ENCODE measurements around the gene SLC6A11. TPM values are rescaled to one million over a fixed set of nuclear protein-coding genes. Genes with fewer than 3 reads are reported as not detected.

The SLC6A11 gene
- total and polyA plus RNA-seq, 2 donors (not counting 1 experiment from before 2014, with no cell fraction given), result not detected

GRCh38 chr3:10889206-10889960 is 73.4 kb downstream of the SLC6A11 start:
- WGBS (ENCODE audit: insufficient coverage), result no CpG with 5 or more reads among the region's 2 CpGs
- H3K36me3 ChIP-seq (replicated peaks in 1 of 2; ENCODE audit: control extremely low read depth in 1 of 2, control insufficient read depth in 1 of 2, extremely low read depth in 1 of 2, insufficient read depth in 2 of 2, low read length in 1 of 2), result no peaks in the 10 kb centered on the region

GRCh38 chr3:10890665-10891064 is 74.6 kb downstream of the SLC6A11 start:
- no peak for TF ChIP-seq EZH2 (IDR thresholded peaks at IDR 0.05; ENCODE audit: borderline replicate concordance, insufficient read depth, low read depth, low read length, poor library complexity, severe bottlenecking)
- TF ChIP-seq, protein P1, sequence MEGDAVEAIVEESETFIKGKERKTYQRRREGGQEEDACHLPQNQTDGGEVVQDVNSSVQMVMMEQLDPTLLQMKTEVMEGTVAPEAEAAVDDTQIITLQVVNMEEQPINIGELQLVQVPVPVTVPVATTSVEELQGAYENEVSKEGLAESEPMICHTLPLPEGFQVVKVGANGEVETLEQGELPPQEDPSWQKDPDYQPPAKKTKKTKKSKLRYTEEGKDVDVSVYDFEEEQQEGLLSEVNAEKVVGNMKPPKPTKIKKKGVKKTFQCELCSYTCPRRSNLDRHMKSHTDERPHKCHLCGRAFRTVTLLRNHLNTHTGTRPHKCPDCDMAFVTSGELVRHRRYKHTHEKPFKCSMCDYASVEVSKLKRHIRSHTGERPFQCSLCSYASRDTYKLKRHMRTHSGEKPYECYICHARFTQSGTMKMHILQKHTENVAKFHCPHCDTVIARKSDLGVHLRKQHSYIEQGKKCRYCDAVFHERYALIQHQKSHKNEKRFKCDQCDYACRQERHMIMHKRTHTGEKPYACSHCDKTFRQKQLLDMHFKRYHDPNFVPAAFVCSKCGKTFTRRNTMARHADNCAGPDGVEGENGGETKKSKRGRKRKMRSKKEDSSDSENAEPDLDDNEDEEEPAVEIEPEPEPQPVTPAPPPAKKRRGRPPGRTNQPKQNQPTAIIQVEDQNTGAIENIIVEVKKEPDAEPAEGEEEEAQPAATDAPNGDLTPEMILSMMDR (IDR thresholded peaks at IDR 0.05), result no peak
- Mint-ChIP-seq H3K9me3 (ENCODE audit: insufficient read depth) (peaks cover 17% of the 10 kb centered on the region), H3K27ac (no peak overlapping the region), H3K27me3 (peaks cover 24% of the 10 kb centered on the region), H3K4me3 (no peak overlapping the region), H3K4me1 (no peaks in the 10 kb centered on the region)
- DNase-seq (no peak), ATAC-seq (ENCODE audit: low read depth) (no peak)
- CTCF ChIA-PET, result no interaction called here
- Histone ChIP-seq H3K27me3 (replicated peaks in 1 of 4; ENCODE audit: control extremely low read depth in 1 of 4, control insufficient read depth in 3 of 4, insufficient read depth in 4 of 4, low read length in 3 of 4) (no peaks in the 10 kb centered on the region), H3K4me3 (ENCODE audit: control extremely low read depth in 1 of 5, extremely low read depth in 1 of 5, insufficient read depth in 1 of 5, low read depth in 2 of 5, low read length in 4 of 5) (no peak overlapping the region), H3K9me3 (ENCODE audit: control extremely low read depth in 1 of 3, control insufficient read depth in 2 of 3, insufficient read depth in 1 of 3, low read length in 2 of 3) (peaks cover 0 to 20% (median 16%) of the 10 kb centered on the region in 3 donors), H4K20me1 (ENCODE audit: control insufficient read depth, insufficient read depth, low read length, poor library complexity, severe bottlenecking) (no peaks in the 10 kb centered on the region), H3K79me2 (ENCODE audit: control insufficient read depth, insufficient read depth, low read length) (no peaks in the 10 kb centered on the region), H3K4me2 (replicated peaks; ENCODE audit: low read depth, low read length, poor library complexity, severe bottlenecking) (no peak overlapping the region), H2AFZ (ENCODE audit: insufficient read depth, low read depth, low read length, poor library complexity, severe bottlenecking) (no peak overlapping the region), H3K27ac (ENCODE audit: low read length in 2 of 2) (no peak overlapping the region), H3K9ac (ENCODE audit: low read length) (no peak overlapping the region), H3K4me1 (ENCODE audit: control insufficient read depth in 2 of 2, insufficient read depth in 2 of 2, low read length in 2 of 2) (no peaks in the 10 kb centered on the region), H3K36me3 (replicated peaks in 1 of 2; ENCODE audit: control extremely low read depth in 1 of 2, control insufficient read depth in 1 of 2, extremely low read depth in 1 of 2, insufficient read depth in 2 of 2, low read length in 1 of 2) (no peaks in the 10 kb centered on the region)
- intact Hi-C loops (cut with micrococcal nuclease), result no loop called here
- WGBS (ENCODE audit: insufficient coverage), result 100% methylated on average over 1 of the region's 1 CpG
- POLR2A ChIA-PET, result no interaction called here

More at GRCh38 chr3:10889206-10889960, 73.4 kb downstream of the SLC6A11 start:
- POLR2A ChIA-PET, result no interaction called here
- H3K27me3 ChIP-seq (replicated peaks in 1 of 4; ENCODE audit: control extremely low read depth in 1 of 4, control insufficient read depth in 3 of 4, insufficient read depth in 4 of 4, low read length in 3 of 4), result no peaks in the 10 kb centered on the region
- Mint-ChIP-seq H3K27ac (no peak overlapping the region), H3K4me3 (no peak overlapping the region), H3K9me3 (ENCODE audit: insufficient read depth) (peaks cover 17% of the 10 kb centered on the region), H3K27me3 (peaks cover 26% of the 10 kb centered on the region), H3K4me1 (no peaks in the 10 kb centered on the region)
- DNase-seq (no peak), ATAC-seq (ENCODE audit: low read depth) (no peak)
- H4K20me1 ChIP-seq (ENCODE audit: control insufficient read depth, insufficient read depth, low read length, poor library complexity, severe bottlenecking), result no peaks in the 10 kb centered on the region
- no peak overlapping the region for H3K9ac ChIP-seq (ENCODE audit: low read length)
- H3K27ac ChIP-seq (ENCODE audit: low read length in 2 of 2), result no peak overlapping the region
- H3K79me2 ChIP-seq (ENCODE audit: control insufficient read depth, insufficient read depth, low read length), result no peaks in the 10 kb centered on the region
- no peaks in the 10 kb centered on the region for H3K4me1 ChIP-seq (ENCODE audit: control insufficient read depth in 2 of 2, insufficient read depth in 2 of 2, low read length in 2 of 2)
- TF ChIP-seq, protein P1 (IDR thresholded peaks at IDR 0.05), result no peak
- no peak for TF ChIP-seq EZH2 (IDR thresholded peaks at IDR 0.05; ENCODE audit: borderline replicate concordance, insufficient read depth, low read depth, low read length, poor library complexity, severe bottlenecking)
- intact Hi-C loops (cut with micrococcal nuclease), result no loop called here
- CTCF ChIA-PET, result no interaction called here
- no peak overlapping the region for H2AFZ ChIP-seq (ENCODE audit: insufficient read depth, low read depth, low read length, poor library complexity, severe bottlenecking)
- H3K9me3 ChIP-seq (ENCODE audit: control extremely low read depth in 1 of 3, control insufficient read depth in 2 of 3, insufficient read depth in 1 of 3, low read length in 2 of 3), result peaks cover 0 to 20% (median 16%) of the 10 kb centered on the region in 3 donors
- H3K4me2 ChIP-seq (replicated peaks; ENCODE audit: low read depth, low read length, poor library complexity, severe bottlenecking), result no peak overlapping the region
- H3K4me3 ChIP-seq (ENCODE audit: control extremely low read depth in 1 of 5, extremely low read depth in 1 of 5, insufficient read depth in 1 of 5, low read depth in 2 of 5, low read length in 4 of 5), result no peak overlapping the region

All from B cell (primary cell).